HG03159 (cell line): ENCODE measurements around the gene MOSPD2.

Experiments used
- ATAC-seq: cut with Tn5 transposase; IDR thresholded peaks from one replicate; pipeline ENCODE4 v1.9.1; 2021; ENCODE audit warnings: mild to moderate bottlenecking, moderate library complexity; ENCODE audit not compliant: unreplicated experiment

Gene MOSPD2

GRCh38 chrX:14872851-14873675, at the start of gene MOSPD2, which contains the start of gene FANCB:
MOSPD2 (plus strand) TSS chrX:14873421; CDS start chrX:14873529, 108 bp downstream.
FANCB (minus strand) TSS chrX:14873069; CDS start chrX:14865510, 7,559 bp downstream.
- peak; percentile 97 for ATAC-seq

DNA sequence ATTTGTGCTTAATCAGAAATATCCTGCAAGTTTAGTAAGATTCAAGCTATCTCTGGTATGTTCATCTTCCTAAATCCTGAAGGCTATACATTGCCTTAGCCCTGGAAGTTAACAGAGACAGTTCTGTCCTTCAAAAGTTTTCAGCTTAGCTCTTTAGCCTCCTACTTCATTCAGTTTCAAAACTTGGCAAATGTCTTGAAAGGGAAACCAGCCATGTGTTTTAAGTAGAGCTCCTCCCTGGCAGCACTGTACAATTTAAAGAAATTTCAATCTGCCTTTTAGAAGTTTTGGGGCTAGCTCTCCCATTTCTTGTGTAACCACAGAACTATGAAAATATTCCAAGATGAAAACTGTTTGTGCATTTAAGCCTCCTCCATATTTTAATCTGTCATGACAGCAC, 47.4 kb upstream of the MOSPD2 start:
- ATAC-seq, result no peak

- ATAC-seq, result no peak
Observed at GRCh38 chrX:14826319-14826718, 46.9 kb upstream of the MOSPD2 start.

DNA sequence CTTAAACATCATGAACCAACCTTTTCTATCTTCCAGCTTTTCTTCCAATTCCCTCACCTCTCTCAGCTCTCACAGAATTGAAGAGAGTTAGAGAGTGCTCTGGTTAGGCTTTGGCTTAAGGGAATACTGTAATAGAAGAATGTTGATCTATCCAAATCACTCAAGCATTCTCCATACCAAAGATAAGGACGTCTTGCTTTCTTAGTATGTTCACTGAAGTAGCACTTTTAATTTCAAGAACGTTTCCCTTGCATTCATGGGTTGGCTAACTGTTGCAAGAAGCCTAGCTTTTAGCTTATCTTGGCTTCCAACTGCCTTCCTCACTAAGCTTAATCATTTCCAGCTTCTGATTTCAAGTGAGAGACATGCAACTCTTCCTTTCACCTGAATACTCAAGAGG, 43.6 kb upstream of the MOSPD2 start:
- ATAC-seq, result no peak

DNA sequence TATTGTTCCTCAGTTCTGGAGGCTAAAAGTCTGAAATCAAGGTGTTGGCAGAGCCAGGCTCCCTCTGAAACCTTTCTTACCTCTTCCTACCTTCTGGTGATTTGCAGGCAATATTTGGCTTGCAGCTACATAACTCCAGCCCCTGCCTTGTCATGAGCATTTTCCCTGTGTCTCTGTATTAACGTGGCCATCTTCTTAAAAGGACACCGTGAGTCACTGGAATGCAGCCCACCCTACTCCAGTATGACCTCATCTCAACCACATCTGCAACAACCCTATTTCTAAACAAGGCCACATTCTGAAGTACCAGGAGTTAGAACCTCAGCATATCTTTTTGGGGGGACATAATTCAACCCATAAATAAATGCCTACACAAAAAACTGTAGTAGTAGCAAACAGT, 41.1 kb upstream of the MOSPD2 start:
- no peak for ATAC-seq

GRCh38 chrX:14832586-14832985, 40.6 kb upstream of the MOSPD2 start:
- no peak for ATAC-seq

GRCh38 chrX:14837155-14837554, 36.1 kb upstream of the MOSPD2 start:
- ATAC-seq, result no peak

GRCh38 chrX:14843666-14844065, 29.6 kb upstream of the MOSPD2 start:
- ATAC-seq, result no peak

- ATAC-seq, result no peak
Observed at GRCh38 chrX:14851526-14851925, 21.7 kb upstream of the MOSPD2 start.

- no peak for ATAC-seq
Observed at GRCh38 chrX:14864631-14865030, 8.6 kb upstream of the MOSPD2 start.

DNA sequence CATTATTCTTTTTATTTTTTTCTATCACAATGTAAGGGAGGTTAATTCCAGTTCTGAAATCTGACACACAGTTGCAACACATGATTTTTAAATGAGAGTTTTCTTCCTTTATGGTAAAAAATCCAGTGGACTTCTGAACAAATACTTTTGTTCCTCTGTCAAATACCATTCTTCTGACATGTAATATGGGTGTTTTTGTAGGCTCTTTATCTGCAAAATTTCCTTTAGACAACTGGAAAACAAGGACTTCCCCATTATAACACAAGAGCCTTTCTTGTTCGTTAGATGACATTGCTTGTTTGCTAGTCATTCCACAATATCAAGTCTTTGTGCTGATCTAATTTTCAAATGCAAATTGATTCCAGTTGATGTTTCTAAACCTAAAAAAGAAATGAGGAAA, 8.0 kb upstream of the MOSPD2 start:
- ATAC-seq, result no peak

DNA sequence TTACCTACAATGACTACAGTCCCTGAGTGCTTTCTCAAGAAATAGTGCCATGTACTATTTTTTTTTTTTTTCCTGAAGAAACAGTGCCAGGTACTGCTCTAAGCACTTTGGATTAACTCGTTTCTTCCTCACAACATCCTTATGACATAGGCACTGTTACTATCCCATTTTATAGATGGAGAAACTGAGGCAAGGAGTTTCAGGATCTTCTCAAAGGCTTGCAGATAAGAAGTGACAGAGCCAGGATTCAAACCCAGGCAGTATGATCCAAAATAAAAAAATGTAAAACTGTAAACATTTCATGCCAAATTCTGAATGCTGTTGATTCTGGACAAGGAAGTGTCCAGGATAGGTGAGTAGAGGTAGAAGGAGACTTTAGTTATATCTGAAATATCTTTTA, 1.5 kb upstream of the MOSPD2 start:
- no peak for ATAC-seq

DNA sequence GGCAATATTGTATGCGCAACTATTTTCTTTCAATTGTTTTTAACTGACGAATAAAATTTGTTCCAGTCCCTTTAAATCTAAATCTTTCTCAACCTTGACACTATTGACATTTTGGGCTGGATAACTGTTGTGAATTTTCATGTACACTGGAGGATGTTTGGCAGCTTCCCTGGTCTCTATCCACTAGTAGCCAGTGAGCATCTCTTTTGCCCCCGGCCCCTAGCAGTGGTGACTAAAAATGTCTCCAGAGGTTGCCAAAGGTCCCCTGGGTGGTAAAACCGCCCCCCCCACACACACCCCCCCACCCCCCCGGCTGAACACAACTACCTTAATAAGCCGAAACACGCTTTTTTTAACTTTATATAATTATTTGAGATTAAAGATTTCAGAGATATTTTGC, 866 bp upstream of the MOSPD2 start:
- ATAC-seq, result no peak

GRCh38 chrX:14873676-14874049, 442 bp downstream of the MOSPD2 start:
- ATAC-seq, result no peak

GRCh38 chrX:14875624-14876023, 2.4 kb downstream of the MOSPD2 start:
- no peak for ATAC-seq

DNA sequence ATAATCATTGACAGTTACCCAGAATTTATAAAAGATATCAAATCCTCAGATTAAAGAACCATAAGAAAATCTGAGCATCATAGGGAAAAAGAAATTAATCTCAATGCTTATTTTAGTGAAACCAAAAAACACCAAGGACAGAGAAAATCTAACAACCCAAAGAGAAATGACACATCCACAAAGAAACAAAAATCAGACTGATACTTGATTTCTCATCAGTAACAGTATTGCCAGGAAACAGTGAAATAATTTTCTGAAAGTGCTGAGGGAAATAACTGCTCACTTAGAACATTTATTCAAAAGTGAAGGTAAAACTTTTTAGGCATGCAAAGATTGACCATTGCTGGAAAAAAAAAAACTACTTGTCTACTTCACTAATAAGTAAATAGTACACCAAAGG, 10.6 kb downstream of the MOSPD2 start:
- no peak for ATAC-seq

DNA sequence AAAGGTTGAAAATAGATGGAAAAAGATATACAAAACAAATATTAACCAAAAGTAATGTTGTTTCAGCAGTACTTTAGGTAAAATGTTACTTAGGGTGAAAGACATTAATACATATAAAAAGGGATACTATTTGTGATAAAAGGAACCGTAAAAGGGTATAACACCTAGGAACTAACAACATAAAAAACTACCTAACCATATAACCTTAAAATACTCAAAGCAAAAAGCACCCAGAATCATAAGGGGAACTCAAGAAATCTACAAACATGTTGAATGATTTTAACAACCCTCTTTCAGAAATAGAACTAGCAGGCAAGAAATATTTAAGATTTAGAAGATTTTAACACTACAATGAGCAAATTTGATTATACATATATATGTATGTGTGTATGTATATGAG, 11.5 kb downstream of the MOSPD2 start:
- no peak for ATAC-seq

GRCh38 chrX:14886252-14886651, 13.0 kb downstream of the MOSPD2 start:
- ATAC-seq, result no peak

GRCh38 chrX:14896273-14896672, 23.1 kb downstream of the MOSPD2 start:
- ATAC-seq, result no peak

- ATAC-seq, result no peak
Observed at GRCh38 chrX:14897042-14897441, 23.8 kb downstream of the MOSPD2 start.

- ATAC-seq, result peak; percentile 89
Observed at GRCh38 chrX:14899607-14900006, 26.4 kb downstream of the MOSPD2 start.

- no peak for ATAC-seq
Observed at GRCh38 chrX:14902537-14902936, 29.3 kb downstream of the MOSPD2 start.

GRCh38 chrX:14903891-14904290, 30.7 kb downstream of the MOSPD2 start:
- ATAC-seq, result no peak
